Osteocyte (in vitro differentiated cells): ENCODE data around the gene NIPA2. TPM values are rescaled to one million over a fixed set of nuclear protein-coding genes. Genes with fewer than 3 reads are reported as not detected.

Experiments used
- DNase-seq: peaks from one replicate; pipeline ENCODE4 v3.0.0; 2021; ENCODE audit warnings: mixed read lengths; ENCODE audit not compliant: unreplicated experiment; ENCODE audit errors: extremely low spot score
- H3K27ac Mint-ChIP-seq: one replicate; pipeline ENCODE4 v1.8.0; 2021; ENCODE audit warnings: mild to moderate bottlenecking, mixed read lengths; ENCODE audit not compliant: unreplicated experiment
- H3K27me3 Mint-ChIP-seq: one replicate; pipeline ENCODE4 v1.8.0; 2021; ENCODE audit warnings: mixed read lengths; ENCODE audit not compliant: unreplicated experiment
- H3K36me3 Mint-ChIP-seq: one replicate; pipeline ENCODE4 v1.8.0; 2021; ENCODE audit warnings: mixed read lengths; ENCODE audit not compliant: unreplicated experiment
- H3K4me1 Mint-ChIP-seq: one replicate; pipeline ENCODE4 v1.8.0; 2021; ENCODE audit warnings: mixed read lengths; ENCODE audit not compliant: unreplicated experiment
- H3K4me3 Mint-ChIP-seq: one replicate; pipeline ENCODE4 v1.8.0; 2021; ENCODE audit warnings: mild to moderate bottlenecking, moderate library complexity, mixed read lengths; ENCODE audit not compliant: unreplicated experiment
- H3K9me3 Mint-ChIP-seq: one replicate; pipeline ENCODE4 v1.8.0; 2021; ENCODE audit warnings: mixed read lengths; ENCODE audit not compliant: unreplicated experiment
- CTCF ChIP-seq: fragments of 200-600 bp; sonication (generic); IDR thresholded peaks from 2 replicates; pipeline ENCODE4 v1.5.0; 2021; ENCODE audit warnings: antibody characterized with exemption, mild to moderate bottlenecking, moderate library complexity
- total RNA-seq: library from RNA; stranded (reverse); gene quantifications from 2 replicates; pipeline ENCODE4 v1.2.1, GENCODE V29; 2021

Gene NIPA2
- total RNA-seq, 1 donor from 2014 or later: 57.1 TPM

- H3K4me3 Mint-ChIP-seq: no peak overlapping the region
- no peak for DNase-seq
- TF ChIP-seq CTCF: no peak
- peak overlapping the region; percentile 65 for H3K27ac Mint-ChIP-seq
- H3K9me3 Mint-ChIP-seq: no peaks in the 10 kb centered on the region
- H3K4me1 Mint-ChIP-seq: peaks cover 15% of the 10 kb centered on the region
- H3K27me3 Mint-ChIP-seq: no peaks in the 10 kb centered on the region
- peaks cover 24% of the 10 kb centered on the region for H3K36me3 Mint-ChIP-seq
Measured at GRCh38 chr15:22889146-22889818, 50.8 kb downstream of the NIPA2 start.

GRCh38 chr15:22890296-22890695 lies 51.8 kb downstream of the NIPA2 start:
- Mint-ChIP-seq H3K36me3 (peaks cover 22% of the 10 kb centered on the region), H3K27me3 (no peaks in the 10 kb centered on the region), H3K9me3 (no peaks in the 10 kb centered on the region), H3K27ac (no peak overlapping the region), H3K4me3 (no peak overlapping the region), H3K4me1 (peaks cover 16% of the 10 kb centered on the region)
- DNase-seq: no peak
- TF ChIP-seq CTCF: no peak

- peaks cover 25% of the 10 kb centered on the region for H3K4me1 Mint-ChIP-seq
- peaks cover 25% of the 10 kb centered on the region for H3K36me3 Mint-ChIP-seq
- H3K4me3 Mint-ChIP-seq: no peak overlapping the region
- no peak for DNase-seq
- no peak for TF ChIP-seq CTCF
- H3K9me3 Mint-ChIP-seq: no peaks in the 10 kb centered on the region
- H3K27ac Mint-ChIP-seq: no peak overlapping the region
- H3K27me3 Mint-ChIP-seq: no peaks in the 10 kb centered on the region
Measured at GRCh38 chr15:22891426-22892210, 53.2 kb downstream of the NIPA2 start.

DNA sequence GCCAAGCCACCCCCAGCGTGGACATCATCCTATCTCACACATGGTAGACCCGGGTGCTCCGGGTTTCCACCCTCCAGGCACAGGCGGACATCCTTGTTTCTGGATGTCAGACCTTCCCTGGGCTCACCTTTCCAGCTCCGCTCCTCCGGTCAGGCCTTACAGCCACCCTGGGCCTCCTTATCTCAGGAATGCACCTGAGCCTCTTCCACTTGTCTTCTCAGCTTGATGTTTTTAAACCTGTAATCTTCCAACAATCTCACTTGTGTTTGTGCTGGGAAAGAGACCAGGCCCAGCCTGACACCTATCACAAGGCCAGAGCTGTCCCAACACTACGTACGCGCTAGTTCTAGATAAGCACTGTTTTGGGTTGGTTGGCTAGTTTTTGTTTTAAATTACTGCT lies 53.9 kb downstream of the NIPA2 start:
- Mint-ChIP-seq H3K27ac (no peak overlapping the region), H3K9me3 (no peaks in the 10 kb centered on the region), H3K4me1 (peaks cover 22% of the 10 kb centered on the region), H3K4me3 (no peak overlapping the region), H3K36me3 (peaks cover 31% of the 10 kb centered on the region), H3K27me3 (no peaks in the 10 kb centered on the region)
- no peak for DNase-seq
- TF ChIP-seq CTCF: no peak

- Mint-ChIP-seq H3K4me1 (peaks cover 14% of the 10 kb centered on the region), H3K27ac (no peak overlapping the region), H3K27me3 (no peaks in the 10 kb centered on the region), H3K9me3 (no peaks in the 10 kb centered on the region), H3K4me3 (no peak overlapping the region), H3K36me3 (peaks cover 31% of the 10 kb centered on the region)
- no peak for DNase-seq
- no peak for TF ChIP-seq CTCF
Measured at GRCh38 chr15:22893081-22893480, 54.6 kb downstream of the NIPA2 start.
